Psoas muscle (tissue), 8 donors: ENCODE results near the gene CARD10. TPM values are rescaled to one million over a fixed set of nuclear protein-coding genes. Genes with fewer than 3 reads are reported as not detected.

Experiments
- ATAC-seq, 4 donors: fragments of 200-7000 bp; cut with Tn5 transposase; one replicate each; pipeline ENCODE4 v1.9.1; 2020; ENCODE audit warnings: moderate library complexity in 3 of 4, mild to moderate bottlenecking in 2 of 4
- DNase-seq, 2 donors: peaks; one replicate each; pipeline ENCODE4 v3.0.0-alpha.2; 2020
- H3K27ac ChIP-seq: fragments of 200-600 bp; one replicate; pipeline ENCODE4 v1.8.0; 2022
- H3K27me3 ChIP-seq, 3 donors: fragments of 200-600 bp in 1 of 3; one replicate each; pipeline versions ENCODE4 v1.6.1 to v1.8.0; 2013 to 2022; ENCODE audit warnings: low read length in 2 of 3, mild to moderate bottlenecking in 2 of 3, moderate library complexity in 1 of 3; ENCODE audit not compliant: insufficient read depth in 3 of 3
- H3K36me3 ChIP-seq, 2 donors: fragments of 200-600 bp in 1 of 2; one replicate each; pipeline versions ENCODE4 v1.6.1 to v1.8.0; 2013 to 2022; ENCODE audit warnings: low read depth in 1 of 2, mild to moderate bottlenecking in 1 of 2, moderate library complexity in 1 of 2; ENCODE audit not compliant: insufficient read depth in 1 of 2
- H3K4me1 ChIP-seq: fragments of 200-600 bp; one replicate; pipeline ENCODE4 v1.8.0; 2022
- H3K4me3 ChIP-seq: fragments of 200-600 bp; one replicate; pipeline ENCODE4 v1.8.0; 2022; ENCODE audit warnings: mild to moderate bottlenecking
- H3K9me3 ChIP-seq: fragments of 200-600 bp; one replicate; pipeline ENCODE4 v1.8.0; 2022
- CTCF ChIP-seq: fragments of 200-600 bp; IDR thresholded peaks from one replicate; pipeline ENCODE4 v1.8.0; 2022; ENCODE audit warnings: antibody characterized with exemption
- WGBS, 3 donors: extraction: QIAGEN DNeasy Blood & Tissue Kit; methylation state at CpG; one replicate each; pipeline versions ENCODE4 v1.1.6 to v1.1.7; 2013; 5-methylcytosine and 5-hydroxymethylcytosine counted together
- intact Hi-C, 2 donors: fragments of 100-400 bp; cut with DNase I; formaldehyde crosslinking; loops; one replicate each; pipeline versions ENCODE4 v1.11.0 to v1.14.2; 2022
- polyA plus RNA-seq, 3 donors: library from polyadenylated mRNA; stranded (reverse); fragments of 200-250 nt; gene quantifications; one replicate each; pipeline ENCODE4 v1.2.3, GENCODE V29; 2013
- total RNA-seq, 4 donors: library from RNA; stranded (reverse); fragmentation: NEBNext Ultra II Directional in 2 of 4; extraction: Animal tissue kit (Norgen Biotek cat#: 25700) in 2 of 4; gene quantifications; one replicate each; pipeline versions ENCODE4 v1.2.1 to v1.2.4, GENCODE V29; 2021 to 2023
- donor health status: healthy with polysubstance abuse.
- donor health status: DM: no; HTN: no; CAD: no; lungs with moderate emphysema.
- donor health status: Bipolar disorder and iron deficiency.
- donor health status: healthy.
- donor health status: DM: yes; HTN: yes; CAD: no.
- donor health status: DM: no; HTN: no; CAD: no.
- donor health status: DM: no; HTN: no; CAD: no.
- donor health status: DM: yes; HTN: yes; CAD: no.

CARD10 gene
- total and polyA plus RNA-seq, 7 donors, result 2.9 to 8.0 (median 4.4) TPM

GRCh38 chr22:37514526-37515051, 4.6 kb downstream of the CARD10 start:
- Histone ChIP-seq H3K4me1 (peaks cover 5% of the 10 kb centered on the region), H3K27me3 (peaks cover 0 to 49% (median 11%) of the 10 kb centered on the region in 3 donors), H3K36me3 (no peaks in the 10 kb centered on the region), H3K9me3 (no peaks in the 10 kb centered on the region), H3K27ac (no peak overlapping the region), H3K4me3 (no peak overlapping the region)
- no peak for ATAC-seq
- TF ChIP-seq CTCF, result no peak
- no peak for DNase-seq
- 56 to 74% (median 60%) methylated on average over 15 of the region's 15 CpGs for WGBS, 3 donors
- intact Hi-C loops, result no loop called here

- WGBS, 3 donors, result 74 to 87% (median 83%) methylated on average over 6 of the region's 6 CpGs
- H3K4me1 ChIP-seq, result peaks cover 5% of the 10 kb centered on the region
- intact Hi-C loops, result no loop called here
Measured at GRCh38 chr22:37511395-37512104, 7.7 kb downstream of the CARD10 start.

GRCh38 chr22:37510091-37510490, 9.1 kb downstream of the CARD10 start:
- no peak for ATAC-seq
- Histone ChIP-seq H3K27me3 (peaks cover 0 to 21% (median 0%) of the 10 kb centered on the region in 3 donors), H3K9me3 (no peaks in the 10 kb centered on the region), H3K4me1 (peaks cover 5% of the 10 kb centered on the region), H3K4me3 (no peak overlapping the region), H3K27ac (no peak overlapping the region), H3K36me3 (no peaks in the 10 kb centered on the region)
- intact Hi-C loops, result no loop called here
- no peak for TF ChIP-seq CTCF
- no peak for DNase-seq
- 53 to 68% (median 61%) methylated on average over 10 of the region's 10 CpGs for WGBS, 3 donors

More at GRCh38 chr22:37511395-37512104, 7.7 kb downstream of the CARD10 start:
- ATAC-seq, result no peak
- H3K27me3 ChIP-seq, result peaks cover 0 to 31% (median 3%) of the 10 kb centered on the region in 3 donors
- no peak for DNase-seq
- H3K36me3 ChIP-seq, result no peaks in the 10 kb centered on the region
- no peaks in the 10 kb centered on the region for H3K9me3 ChIP-seq
- no peak overlapping the region for H3K4me3 ChIP-seq
- no peak for TF ChIP-seq CTCF
- peak overlapping the region; percentile 24 for H3K27ac ChIP-seq

- no peak for TF ChIP-seq CTCF
- ATAC-seq (no peak), DNase-seq (no peak)
- no peaks in the 10 kb centered on the region for H3K36me3 ChIP-seq
- intact Hi-C loops, result no loop called here
- H3K27ac ChIP-seq, result peak overlapping the region; percentile 61
- no peak overlapping the region for H3K4me3 ChIP-seq
- peaks cover 0 to 13% (median 0%) of the 10 kb centered on the region in 3 donors for H3K27me3 ChIP-seq
- WGBS, 3 donors, result 61 to 68% (median 65%) methylated on average over 7 to 9 of the region's 10 CpGs
- peaks cover 5% of the 10 kb centered on the region for H3K4me1 ChIP-seq
- no peaks in the 10 kb centered on the region for H3K9me3 ChIP-seq
Measured at GRCh38 chr22:37509059-37509860, 10.0 kb downstream of the CARD10 start.
